ENCODE data around the gene PITRM1. TPM values are rescaled to one million over a fixed set of nuclear protein-coding genes. Genes with fewer than 3 reads are reported as not detected.
"Not testable (repeated sequence)": the region's sequence is repeated elsewhere in the genome, so short reads cannot be mapped to it uniquely, and the experiment has no call there.

Gene PITRM1
- total and polyA plus RNA-seq, 7 donors, result 51.0 to 112 (median 78.8) TPM

GRCh38 chr10:3173171-3173878, 743 bp upstream of the PITRM1 start:
- peaks cover 0 to 22% of the 10 kb centered on the region in 2 donors for H3K36me3 ChIP-seq (ENCODE audit: insufficient read depth in 1 of 2, low read depth in 1 of 2)
- intact Hi-C loops (cut with DNase I), result no loop called here
- H3K4me1 ChIP-seq, result peaks cover 5% of the 10 kb centered on the region
- 45 to 54% (median 48%) methylated on average over 23 to 26 of the region's 26 CpGs for WGBS, 3 donors
- no peaks in the 10 kb centered on the region for H3K27me3 ChIP-seq (ENCODE audit: insufficient read depth in 3 of 3, low read length in 2 of 3)
- ATAC-seq (peak in 1 of 4 donors; percentile 18), DNase-seq (peak in 1 of 2 donors; percentile 63)
- peak overlapping the region; percentile 91 for H3K4me3 ChIP-seq
- no peaks in the 10 kb centered on the region for H3K9me3 ChIP-seq
- TF ChIP-seq CTCF (IDR thresholded peaks at IDR 0.05), result no peak
- H3K27ac ChIP-seq, result no peak overlapping the region

- 1 to 2% (median 1%) methylated on average over 21 of the region's 21 CpGs for WGBS, 3 donors
- H3K36me3 ChIP-seq (ENCODE audit: insufficient read depth in 1 of 2, low read depth in 1 of 2), result peaks cover 0 to 35% of the 10 kb centered on the region in 2 donors
- no peak for DNase-seq
- no peak for TF ChIP-seq CTCF (IDR thresholded peaks at IDR 0.05)
- ATAC-seq, result peak in 3 of 4 donors; percentile 3 to 20 (median 15)
- intact Hi-C loops (cut with DNase I), result no loop called here
- peak overlapping the region; percentile 93 for H3K27ac ChIP-seq
- H3K27me3 ChIP-seq (ENCODE audit: insufficient read depth in 3 of 3, low read length in 2 of 3), result no peaks in the 10 kb centered on the region
- H3K4me1 ChIP-seq, result peaks cover 5% of the 10 kb centered on the region
- H3K9me3 ChIP-seq, result no peaks in the 10 kb centered on the region
- peak overlapping the region; percentile 91 for H3K4me3 ChIP-seq
Measured at GRCh38 chr10:3172081-3172445, 519 bp downstream of the PITRM1 start.

- H3K27ac ChIP-seq, result peak overlapping the region; percentile 93
- H3K9me3 ChIP-seq; intact Hi-C loops (cut with DNase I); DNase-seq; H3K4me1 ChIP-seq; ATAC-seq; H3K27me3 ChIP-seq (ENCODE audit: insufficient read depth in 3 of 3, low read length in 2 of 3): not testable (repeated sequence)
- H3K4me3 ChIP-seq, result peak overlapping the region; percentile 91
- 91% methylated on average over 11 of the region's 11 CpGs for WGBS, 3 donors
- peaks cover 4 to 41% of the 10 kb centered on the region in 2 donors for H3K36me3 ChIP-seq (ENCODE audit: insufficient read depth in 1 of 2, low read depth in 1 of 2)
Measured at GRCh38 chr10:3171488-3171887, 1.1 kb downstream of the PITRM1 start.

- Histone ChIP-seq H3K9me3 (no peaks in the 10 kb centered on the region), H3K27ac (no peak overlapping the region), H3K36me3 (ENCODE audit: insufficient read depth in 1 of 2, low read depth in 1 of 2) (peaks cover 6 to 59% of the 10 kb centered on the region in 2 donors), H3K4me1 (peaks cover 5% of the 10 kb centered on the region), H3K27me3 (ENCODE audit: insufficient read depth in 3 of 3, low read length in 2 of 3) (no peaks in the 10 kb centered on the region), H3K4me3 (no peak overlapping the region)
- DNase-seq (no peak), ATAC-seq (no peak)
- TF ChIP-seq CTCF (IDR thresholded peaks at IDR 0.05), result no peak
- intact Hi-C loops (cut with DNase I), result no loop called here
- 57 to 66% (median 61%) methylated on average over 10 of the region's 10 CpGs for WGBS, 3 donors
Measured at GRCh38 chr10:3169673-3170072, 2.9 kb downstream of the PITRM1 start.

- DNase-seq (no peak), ATAC-seq (no peak)
- TF ChIP-seq CTCF (IDR thresholded peaks at IDR 0.05), result no peak
- Histone ChIP-seq H3K4me1 (peaks cover 5% of the 10 kb centered on the region), H3K36me3 (ENCODE audit: insufficient read depth in 1 of 2, low read depth in 1 of 2) (peaks cover 6 to 63% of the 10 kb centered on the region in 2 donors), H3K27me3 (ENCODE audit: insufficient read depth in 3 of 3, low read length in 2 of 3) (no peaks in the 10 kb centered on the region), H3K4me3 (no peak overlapping the region), H3K9me3 (no peaks in the 10 kb centered on the region), H3K27ac (no peak overlapping the region)
- 62 to 72% (median 66%) methylated on average over 10 of the region's 10 CpGs for WGBS, 3 donors
- intact Hi-C loops (cut with DNase I), result no loop called here
Measured at GRCh38 chr10:3169271-3169670, 3.3 kb downstream of the PITRM1 start.
